HG03575 (cell line): ENCODE results near the gene NISCH.

Experiments used
- ATAC-seq: cut with Tn5 transposase; IDR thresholded peaks from one replicate; pipeline ENCODE4 v1.9.1; 2021; ENCODE audit not compliant: unreplicated experiment, insufficient number of reproducible peaks, low FRiP score; ENCODE audit errors: extremely low read depth

Gene NISCH

GRCh38 chr3:52463416-52463815 lies 8.0 kb downstream of the NISCH start:
- no peak for ATAC-seq

GRCh38 chr3:52468336-52468735 lies 12.9 kb downstream of the NISCH start:
- no peak for ATAC-seq

GRCh38 chr3:52469001-52469400 lies 13.6 kb downstream of the NISCH start:
- ATAC-seq: no peak

GRCh38 chr3:52470920-52471319 lies 15.5 kb downstream of the NISCH start:
- ATAC-seq: no peak

GRCh38 chr3:52471371-52472238 lies 16.2 kb downstream of the NISCH start:
- ATAC-seq: no peak

GRCh38 chr3:52472239-52473000 lies 17.0 kb downstream of the NISCH start:
- no peak for ATAC-seq

GRCh38 chr3:52473026-52473425 lies 17.6 kb downstream of the NISCH start:
- ATAC-seq: no peak

- ATAC-seq: no peak
Measured at GRCh38 chr3:52477076-52477795, 21.8 kb downstream of the NISCH start.

- no peak for ATAC-seq
Measured at GRCh38 chr3:52477796-52478095, 22.3 kb downstream of the NISCH start.

GRCh38 chr3:52479037-52479876 lies 23.9 kb downstream of the NISCH start:
- ATAC-seq: no peak

GRCh38 chr3:52479877-52480575 lies 24.6 kb downstream of the NISCH start:
- ATAC-seq: no peak

GRCh38 chr3:52480768-52481715 lies 25.6 kb downstream of the NISCH start:
- ATAC-seq: no peak

- no peak for ATAC-seq
Measured at GRCh38 chr3:52481819-52482521, 26.6 kb downstream of the NISCH start.

- ATAC-seq: no peak
Measured at GRCh38 chr3:52483081-52483480, 27.7 kb downstream of the NISCH start.

GRCh38 chr3:52483577-52484381 lies 28.4 kb downstream of the NISCH start:
- no peak for ATAC-seq
